GM21529 (cell line): ENCODE results near the gene ARPIN.
"Not testable (repeated sequence)": the region's sequence is repeated elsewhere in the genome, so short reads cannot be mapped to it uniquely, and the experiment has no call there.

ENCODE experiments used
- ATAC-seq: cut with Tn5 transposase; IDR thresholded peaks from one replicate; pipeline ENCODE4 v1.9.1; 2021; ENCODE audit not compliant: unreplicated experiment

ARPIN gene

DNA sequence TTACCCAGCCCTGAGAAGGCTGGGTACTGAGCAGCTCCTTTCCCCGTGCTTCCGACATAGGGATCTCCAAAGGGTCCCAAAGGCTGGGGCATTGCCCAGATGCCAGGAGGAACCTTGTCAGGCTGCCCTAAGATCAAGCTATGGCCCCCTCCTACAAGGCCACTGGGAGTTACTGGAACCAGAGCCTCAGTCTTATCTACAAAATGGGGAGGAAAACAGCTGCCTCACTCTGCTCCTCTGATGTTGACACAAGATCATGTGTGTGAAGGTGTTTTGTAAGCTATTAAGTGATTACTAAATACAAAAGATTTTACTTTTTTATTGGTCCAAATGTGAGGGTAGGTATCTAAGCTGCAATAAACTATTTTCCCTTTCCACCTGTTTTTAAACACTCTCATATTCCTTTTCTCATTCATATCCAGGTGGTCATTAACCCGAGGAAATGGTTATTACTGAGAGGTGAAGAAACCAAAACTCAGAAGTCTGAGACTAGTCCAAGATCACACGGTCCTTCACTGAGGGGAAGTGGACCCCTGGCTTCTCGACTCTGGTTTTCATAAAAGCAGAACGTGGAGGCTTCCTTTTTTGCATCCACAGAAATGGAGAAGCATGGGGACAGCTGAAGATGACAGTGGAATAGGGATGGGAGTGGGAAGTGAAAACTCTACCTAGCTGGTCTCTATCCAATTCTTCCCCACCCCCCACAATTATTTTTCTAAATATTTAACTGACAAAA is 1.7 kb downstream of the ARPIN start:
- ATAC-seq = no peak

DNA sequence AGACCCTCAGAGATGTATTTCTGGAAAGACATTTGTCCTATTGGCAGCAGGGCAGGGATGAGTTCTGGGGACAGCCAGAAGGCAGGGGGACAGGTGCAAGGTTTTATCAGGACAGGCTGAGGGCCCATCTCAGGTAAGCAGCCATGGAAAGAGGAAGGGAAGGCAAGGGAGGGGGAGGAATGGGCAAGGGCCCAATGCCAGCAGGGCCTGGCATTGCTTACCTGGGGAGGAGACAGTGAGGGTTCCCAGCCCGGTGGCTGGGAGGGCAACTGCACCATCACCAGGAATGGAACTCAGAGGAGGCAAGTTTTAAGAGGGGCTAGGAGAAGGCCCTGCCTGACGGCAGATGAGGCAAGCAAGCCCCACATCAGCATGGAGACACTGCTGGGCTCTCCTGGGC is 3.1 kb downstream of the ARPIN start:
- ATAC-seq = no peak

DNA sequence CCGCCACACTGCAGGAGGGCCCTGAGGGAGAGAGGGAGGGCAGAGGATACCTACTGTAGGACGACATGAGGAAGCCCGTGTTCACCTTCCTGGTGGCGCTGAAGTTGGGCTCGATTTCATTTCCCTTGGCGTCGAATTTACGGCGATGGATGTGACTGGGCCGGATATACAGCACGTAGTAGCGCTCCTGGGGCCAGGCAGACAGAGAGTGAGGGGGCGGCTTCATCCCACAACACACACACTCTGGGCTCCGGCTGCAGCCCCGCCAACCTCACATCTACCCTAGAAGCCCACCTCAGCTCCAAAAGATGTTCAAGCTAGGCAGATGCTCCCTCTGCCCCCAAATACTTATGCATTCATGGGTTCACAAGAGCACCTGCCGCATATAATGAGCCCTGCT is 4.5 kb downstream of the ARPIN start:
- no peak for ATAC-seq

DNA sequence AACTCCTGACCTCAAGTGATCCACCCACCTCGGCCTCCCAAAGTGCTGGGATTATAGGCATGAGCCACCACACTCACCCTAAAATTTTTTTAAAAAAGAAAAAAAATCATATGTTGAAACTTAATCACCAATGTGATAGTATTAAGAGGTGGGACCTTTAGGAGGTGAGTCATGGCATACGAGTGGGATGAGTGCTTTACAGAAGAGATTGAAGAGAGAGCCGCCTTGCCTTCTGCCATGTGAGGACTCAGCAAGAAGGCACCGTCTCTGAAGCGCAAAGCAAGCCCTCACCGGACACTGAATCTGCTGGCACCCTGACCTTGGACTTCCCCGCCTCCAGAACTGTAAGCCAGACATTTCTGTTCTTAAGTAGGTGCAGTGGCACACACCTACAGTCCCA is 5.5 kb downstream of the ARPIN start:
- ATAC-seq = no peak

DNA sequence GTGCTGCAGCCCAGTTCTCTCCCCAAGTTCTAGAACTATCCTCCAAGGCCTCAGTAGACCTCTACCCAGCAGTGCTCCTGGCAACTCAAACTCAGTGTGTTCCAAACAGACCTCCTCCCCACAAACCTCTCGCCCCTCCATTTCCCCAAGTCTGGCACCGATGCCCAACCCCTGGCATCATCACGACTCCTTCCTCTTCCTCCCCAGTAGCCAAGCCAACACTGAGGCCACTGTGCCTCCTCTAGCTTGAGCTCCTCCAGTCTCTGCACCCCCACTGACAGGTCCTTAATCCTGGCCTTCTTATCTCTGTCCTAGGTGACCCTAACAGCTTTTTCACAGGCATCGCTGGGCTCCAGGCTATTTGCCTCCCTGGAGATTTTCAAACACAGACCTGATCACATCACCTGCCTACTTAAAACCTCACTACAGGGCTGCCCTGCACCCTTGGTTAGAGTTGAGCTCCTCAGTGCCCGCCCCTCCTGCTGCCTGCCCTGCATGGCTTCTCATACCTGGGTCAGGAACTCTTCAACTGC is 6.8 kb downstream of the ARPIN start:
- ATAC-seq = no peak

DNA sequence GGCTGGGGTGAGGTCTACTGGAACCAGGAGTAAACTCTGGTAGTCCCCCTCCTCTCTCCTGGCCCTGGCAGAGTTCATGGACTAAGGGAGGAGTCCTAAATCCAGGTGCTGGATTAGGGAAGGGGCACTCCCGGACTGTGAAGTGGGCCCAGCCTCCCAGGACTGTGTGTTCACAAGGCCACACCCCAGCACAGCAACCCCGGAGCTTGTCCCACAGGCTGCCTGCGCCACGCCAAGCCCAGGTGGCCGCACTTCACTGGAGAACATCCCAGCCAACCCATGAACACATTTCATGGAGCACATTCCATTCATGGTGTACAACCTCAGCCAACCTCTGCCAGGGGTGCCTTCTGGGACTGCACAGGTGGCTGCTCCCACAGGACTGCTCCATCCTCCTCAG is 8.2 kb downstream of the ARPIN start:
- no peak for ATAC-seq

DNA sequence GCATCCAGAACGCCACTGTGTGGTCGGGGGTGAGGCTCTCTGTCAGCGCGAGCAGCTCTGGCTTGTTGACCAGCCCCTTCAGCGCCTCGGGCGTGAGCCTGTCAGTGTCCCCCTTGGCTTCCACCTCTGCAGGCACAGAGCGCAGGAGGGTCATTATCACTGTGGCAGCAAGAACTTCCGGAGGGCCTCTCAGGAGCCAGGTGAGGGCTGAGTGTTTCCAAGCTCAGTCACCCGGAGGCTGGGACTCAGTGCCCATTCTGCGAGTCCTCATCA is 9.0 kb downstream of the ARPIN start:
- ATAC-seq = no peak

DNA sequence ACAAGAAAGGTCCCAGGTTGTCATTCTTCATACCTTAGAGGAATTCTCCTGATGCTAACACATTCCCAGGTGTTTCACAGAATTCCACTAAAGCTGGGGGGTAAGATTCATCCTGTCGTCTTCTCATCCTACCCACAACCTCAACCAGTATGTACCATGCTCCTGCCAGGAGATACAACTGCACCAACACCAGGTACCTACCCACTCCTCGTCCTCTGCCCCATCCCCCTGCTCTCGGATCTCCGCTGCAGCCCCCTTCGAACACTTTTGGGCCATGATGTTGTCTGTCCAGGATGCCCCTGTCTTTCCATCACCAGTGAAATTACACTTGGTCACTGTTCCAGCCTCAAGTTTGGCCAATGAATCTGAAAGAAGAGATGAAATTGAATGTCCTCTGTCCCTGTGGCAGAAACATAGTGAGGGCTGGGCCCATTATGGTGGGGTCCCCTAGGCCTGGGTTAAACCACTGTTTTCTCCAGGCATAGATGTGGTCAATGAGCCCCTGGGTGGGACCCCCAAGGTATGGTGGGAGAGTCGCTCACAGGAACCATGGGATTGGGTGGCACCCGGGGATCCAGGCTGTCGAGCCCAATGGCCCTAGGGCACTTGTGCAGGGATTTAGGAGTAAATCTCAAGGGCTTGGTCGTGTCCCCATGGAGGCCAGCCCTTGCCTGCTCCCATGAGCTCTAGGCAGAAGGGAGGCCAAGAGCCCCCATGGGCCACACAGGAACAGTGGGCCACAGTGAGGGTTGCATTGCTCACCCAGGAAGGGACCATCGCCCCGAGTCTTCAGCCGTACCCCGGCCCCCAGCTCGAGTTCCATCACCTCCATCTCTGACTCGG is 9.5 kb downstream of the ARPIN start:
- no peak for ATAC-seq

DNA sequence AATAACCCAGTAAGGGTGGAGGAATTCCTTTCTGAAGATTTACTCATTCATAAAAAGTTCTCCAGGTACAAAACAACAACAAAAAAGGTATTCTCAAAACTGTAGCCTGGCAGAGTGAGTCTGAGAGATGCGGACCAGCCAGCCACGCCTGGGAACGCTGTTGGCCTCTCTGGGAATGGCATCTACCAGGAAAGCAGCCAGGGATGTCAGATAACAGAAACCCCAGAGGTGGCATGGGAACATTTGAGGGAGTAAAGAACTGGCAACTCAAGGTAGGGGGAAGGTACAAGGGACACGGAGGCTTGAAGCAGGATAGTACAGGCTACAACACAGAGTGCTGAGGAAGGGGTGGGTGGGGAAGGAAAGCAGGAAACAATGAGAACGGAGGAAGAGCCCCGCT is 11.9 kb downstream of the ARPIN start:
- no peak for ATAC-seq

DNA sequence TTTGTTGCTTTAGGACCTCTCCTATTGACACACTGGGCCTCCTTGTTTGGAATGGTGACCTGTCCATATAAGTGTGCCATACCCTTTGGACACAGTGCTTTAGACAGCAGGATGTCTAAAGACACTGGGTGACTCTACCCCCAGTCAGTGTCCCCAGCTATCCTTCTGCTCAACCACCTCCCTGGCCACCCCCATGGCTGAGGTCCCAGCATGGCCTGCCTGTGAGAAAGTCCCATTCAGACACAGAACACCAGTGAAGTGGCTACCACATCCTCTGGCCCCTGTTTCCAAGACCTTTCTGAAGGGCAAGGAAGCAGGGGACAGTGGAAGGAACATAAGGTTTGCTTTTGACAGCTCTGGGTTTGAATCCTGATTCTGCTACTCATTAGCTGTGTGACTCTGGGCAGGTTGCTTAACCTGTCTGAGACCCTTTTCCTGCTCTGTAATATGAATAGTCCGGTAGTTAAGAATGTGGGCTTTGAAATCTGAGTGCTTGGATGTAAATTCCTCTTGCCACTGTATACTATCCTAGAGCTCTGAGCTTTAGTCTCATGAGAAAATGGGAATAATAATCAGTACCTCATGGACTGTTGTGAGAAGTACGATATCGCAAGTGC is 12.7 kb downstream of the ARPIN start:
- no peak for ATAC-seq

DNA sequence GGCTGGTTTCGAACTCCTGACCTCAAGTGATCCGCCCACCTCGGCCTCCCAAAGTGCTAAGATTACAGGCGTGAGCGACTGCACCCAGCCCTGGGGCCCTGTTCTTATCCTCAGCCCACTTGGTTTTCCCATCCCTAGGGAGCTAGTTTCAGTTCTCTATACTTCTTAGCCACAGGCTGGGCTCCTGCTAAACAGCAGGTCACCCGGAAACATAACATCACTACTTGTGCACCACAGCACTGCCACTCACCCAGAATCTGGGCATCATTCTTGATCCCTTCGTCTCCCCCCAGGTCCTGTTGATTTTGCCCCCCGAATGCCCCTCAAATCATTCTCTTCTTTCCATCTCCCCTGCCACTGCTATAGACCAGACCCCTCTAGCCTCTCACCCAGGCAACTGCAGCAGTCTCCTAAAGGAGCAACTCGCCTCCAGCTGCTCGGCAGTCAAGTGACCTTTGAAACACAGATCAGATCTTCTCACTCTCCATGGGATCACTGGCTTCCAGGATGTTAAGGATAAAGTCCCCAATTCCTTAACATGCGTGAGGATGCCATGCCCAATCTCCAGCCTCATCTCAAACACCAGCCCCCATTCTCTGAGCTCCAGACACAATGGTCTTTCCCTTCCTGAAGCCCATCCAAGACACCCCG is 13.3 kb downstream of the ARPIN start:
- ATAC-seq = no peak

DNA sequence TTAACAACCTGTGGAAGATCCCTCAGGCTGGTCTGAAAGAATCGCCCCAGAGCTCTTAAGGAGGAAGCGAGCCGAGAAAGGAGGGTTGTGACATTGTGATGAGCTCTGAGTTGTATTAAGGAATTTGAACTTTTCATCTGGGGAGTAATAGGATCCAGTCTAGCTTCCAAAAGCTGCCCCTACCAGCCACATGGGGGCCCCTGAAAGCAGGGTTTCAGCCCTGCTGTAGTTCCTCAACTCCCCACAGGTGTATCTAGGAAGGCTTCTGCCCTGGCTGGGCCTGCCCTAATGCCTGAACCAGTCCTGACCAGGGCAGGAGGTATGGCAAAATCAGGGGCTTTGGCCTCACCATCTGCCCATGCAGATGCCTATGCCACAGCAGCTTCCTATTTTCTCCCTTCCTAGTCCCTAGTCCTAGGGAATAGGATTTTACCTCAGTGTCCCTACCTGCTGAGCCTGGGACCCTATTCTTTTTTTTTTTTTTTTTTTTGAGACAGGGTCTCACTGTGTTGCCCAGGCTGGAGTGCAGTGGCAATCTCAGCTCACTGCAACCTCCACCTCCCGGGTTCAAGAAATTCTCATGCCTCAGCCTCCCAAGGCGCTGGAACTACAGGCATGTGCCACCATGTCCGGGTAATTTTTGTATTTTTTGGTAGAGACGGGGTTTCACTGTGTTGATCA is 14.0 kb downstream of the ARPIN start:
- ATAC-seq = peak; percentile 63

DNA sequence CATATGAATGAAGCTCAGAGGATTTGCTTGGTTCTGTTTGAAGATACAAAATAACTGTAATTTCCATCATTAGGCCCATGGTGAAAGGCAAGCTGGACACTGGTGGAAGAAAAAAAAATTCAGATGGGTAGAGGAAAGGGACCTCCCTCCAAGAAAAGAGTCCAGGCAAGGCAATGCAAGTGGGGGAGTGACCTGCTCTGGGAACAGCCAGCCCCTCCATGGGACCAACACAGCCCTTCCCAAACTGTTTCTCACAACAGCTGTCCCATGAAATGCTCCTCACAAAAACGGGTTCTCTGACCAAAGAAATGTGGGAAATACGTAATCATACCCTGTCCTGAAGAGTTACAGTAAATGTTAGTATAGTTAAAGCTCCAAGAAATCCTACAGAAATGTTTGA is 14.6 kb downstream of the ARPIN start:
- ATAC-seq = no peak

DNA sequence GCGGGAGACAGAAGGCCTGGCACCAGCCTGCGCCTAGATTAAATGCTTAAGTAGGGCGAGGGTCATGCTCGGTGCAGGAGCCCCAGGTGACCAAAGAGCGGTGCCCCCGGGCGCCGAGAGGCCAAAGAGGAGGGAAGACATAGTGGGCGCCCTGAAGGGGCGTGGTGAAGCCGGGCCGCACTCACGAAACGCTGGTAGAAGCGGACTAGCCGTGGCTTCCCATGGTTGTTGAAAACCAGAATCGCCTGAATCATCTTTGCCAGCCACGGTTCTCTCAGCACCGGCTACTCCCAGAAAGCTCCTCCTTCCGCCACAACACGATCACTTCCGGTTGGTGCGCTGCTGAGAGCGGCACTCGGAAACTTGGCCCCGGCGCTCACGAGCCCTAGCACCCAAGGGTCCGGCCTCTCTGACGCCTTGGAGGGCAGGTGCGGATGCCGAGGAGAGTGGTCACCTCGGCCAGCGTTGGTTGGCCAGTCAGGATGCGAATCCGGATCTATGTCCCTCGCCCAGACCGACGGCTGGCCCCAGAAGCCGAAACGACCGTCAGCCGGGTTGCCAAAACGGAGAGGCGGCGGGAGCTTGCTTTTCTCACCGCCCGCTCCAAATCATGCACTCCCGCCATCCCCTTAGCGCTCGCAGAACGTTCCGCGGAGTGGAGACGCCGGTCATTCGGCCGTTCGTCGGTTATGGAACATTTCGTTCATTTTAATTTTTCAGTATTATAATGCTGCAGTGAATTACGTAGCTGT is 18.9 kb downstream of the ARPIN start, which contains the start of gene AP3S2:
Gene AP3S2, minus strand, starts transcription at position 299 of the 752 bp plus-strand sequence. Its CDS starts 45 bp downstream, at position 254.
- peak; percentile 82 for ATAC-seq

DNA sequence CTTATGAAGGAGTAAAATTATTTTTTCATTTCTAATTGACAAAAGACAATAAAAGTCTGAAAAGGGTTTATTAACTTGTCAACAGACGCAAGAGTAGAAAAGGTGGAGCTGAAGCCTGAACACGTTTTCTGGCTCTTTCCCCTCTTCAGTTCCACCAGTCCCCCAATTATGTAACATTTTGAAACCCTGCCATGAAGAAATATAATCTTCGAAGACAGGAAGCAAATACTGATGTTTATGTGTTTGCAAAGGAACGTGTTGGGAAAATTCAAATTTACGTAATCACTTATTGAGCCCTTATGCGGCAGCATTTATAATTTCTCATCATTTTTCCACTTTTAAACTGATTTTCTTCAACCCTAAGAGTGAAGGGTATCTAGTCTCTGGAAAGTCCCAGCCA is 19.7 kb downstream of the ARPIN start:
- no peak for ATAC-seq

DNA sequence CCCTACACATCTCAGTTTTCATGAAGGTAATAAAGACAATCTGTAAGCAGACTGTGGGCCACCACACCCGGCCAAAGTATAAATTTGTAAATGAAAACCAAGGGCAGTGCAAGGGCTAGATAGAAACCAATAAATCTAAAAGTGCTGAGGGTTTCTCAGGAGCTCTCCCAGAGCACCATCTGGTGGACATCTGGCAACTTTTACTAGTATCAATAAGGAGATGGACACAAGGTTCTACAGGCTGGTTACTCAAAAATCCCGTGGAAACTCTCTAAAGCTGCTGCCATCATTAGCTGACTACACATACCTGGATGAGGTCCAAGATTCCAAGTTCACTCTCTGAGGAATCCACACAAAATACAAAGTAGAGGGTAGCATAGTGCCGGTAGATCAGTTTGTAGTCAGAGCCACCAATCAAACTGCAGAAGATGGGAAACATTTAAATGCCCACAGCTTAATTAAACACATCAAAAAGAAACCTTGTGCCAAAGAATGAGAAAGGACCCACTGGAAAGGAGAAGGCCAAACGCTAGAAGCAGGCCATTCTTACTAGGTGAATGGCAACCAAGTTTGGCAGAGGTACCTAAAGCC is 24.4 kb downstream of the ARPIN start:
- no peak for ATAC-seq

DNA sequence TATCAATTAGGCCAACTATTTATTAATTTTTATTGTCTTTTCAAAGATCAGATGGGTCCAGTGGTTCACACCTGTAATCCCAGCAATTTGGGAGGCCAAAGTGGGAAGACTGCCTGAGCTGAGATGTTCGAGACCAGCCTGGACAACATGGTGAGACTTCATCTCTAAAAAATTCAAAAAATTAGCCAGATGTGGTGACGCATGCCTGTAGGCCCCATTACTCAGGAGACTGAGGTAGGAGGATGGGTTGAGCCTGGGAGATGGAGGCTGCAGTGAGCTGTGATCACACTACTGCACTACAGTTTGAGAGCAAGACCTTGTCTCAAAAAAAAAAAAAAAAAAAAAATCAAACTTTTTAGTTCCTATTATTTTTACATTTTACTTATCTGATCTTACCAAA is 27.1 kb downstream of the ARPIN start:
- ATAC-seq = no peak

DNA sequence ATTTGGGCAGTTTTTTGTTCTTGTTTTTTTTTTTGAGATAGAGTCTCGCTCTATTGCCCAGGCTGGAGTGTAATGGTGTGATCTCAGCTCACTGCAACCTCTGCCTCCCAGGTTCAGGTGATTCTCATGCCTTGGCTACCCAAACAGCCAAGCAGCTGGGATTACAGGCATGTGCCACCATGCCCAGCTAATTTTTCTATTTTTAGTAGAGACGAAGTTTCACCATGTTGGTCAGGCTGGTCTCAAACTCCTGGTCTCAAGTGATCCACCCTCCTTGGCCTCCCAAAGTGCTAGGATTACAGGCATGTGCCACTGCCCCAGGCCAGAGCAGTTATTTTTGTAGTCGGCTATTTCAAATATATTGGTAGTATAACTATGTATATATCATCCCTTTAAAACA is 27.6 kb downstream of the ARPIN start:
- not testable (repeated sequence) for ATAC-seq

DNA sequence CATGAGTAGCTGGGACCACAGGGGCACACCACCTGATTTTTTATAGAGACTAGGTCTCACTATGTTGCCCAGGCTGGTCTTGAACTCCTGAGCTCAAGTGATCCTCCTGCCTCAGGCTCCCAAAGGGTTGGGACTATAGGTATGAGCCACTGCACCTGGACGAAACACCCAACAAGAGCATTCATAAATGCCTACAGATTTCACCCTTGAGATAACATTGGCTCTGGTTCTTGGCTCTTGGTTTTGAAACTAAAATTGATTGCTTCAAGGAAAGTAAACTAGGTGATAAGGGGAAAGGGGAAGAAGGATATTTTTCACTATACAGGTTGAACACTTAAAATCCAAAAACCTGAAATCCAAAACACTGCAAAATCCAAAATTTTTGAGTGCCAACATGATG is 29.2 kb downstream of the ARPIN start:
- no peak for ATAC-seq

DNA sequence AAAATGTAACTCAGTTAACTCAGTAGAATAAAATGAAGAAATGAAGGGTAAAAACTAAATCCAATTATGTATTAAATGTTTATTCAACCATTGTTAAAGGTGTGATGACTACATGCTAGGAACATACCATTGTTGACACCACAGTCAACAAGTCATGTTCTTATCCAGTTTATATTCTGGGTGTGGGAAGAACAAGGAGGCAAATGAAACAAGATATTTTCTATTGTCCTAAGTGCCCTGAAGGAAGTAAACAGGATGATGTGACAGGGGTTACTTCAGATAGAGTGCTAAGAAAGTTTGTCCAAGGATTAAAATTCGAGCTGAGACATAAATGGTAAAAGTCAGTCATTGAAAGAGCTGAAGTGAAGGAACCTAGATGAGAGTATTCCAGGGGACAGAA is 32.0 kb downstream of the ARPIN start:
- ATAC-seq = no peak
